H7 (cell line): ENCODE results near the gene CYB5R4. TPM values are rescaled to one million over a fixed set of nuclear protein-coding genes. Genes with fewer than 3 reads are reported as not detected.

Experiments used
- DNase-seq: peaks from one replicate; pipeline ENCODE4 v3.0.0; 2012
- H3K27me3 ChIP-seq: 2 replicates; pipeline ENCODE4 v1.6.0; 2011; ENCODE audit warnings: mild to moderate bottlenecking, low read length; ENCODE audit not compliant: control insufficient read depth, insufficient read depth
- H3K36me3 ChIP-seq: replicated peaks from 2 replicates; pipeline ENCODE4 v1.5.1; 2011; ENCODE audit warnings: low read length; ENCODE audit not compliant: control insufficient read depth, insufficient read depth
- H3K4me3 ChIP-seq: 2 replicates; pipeline ENCODE4 v1.5.1; 2011; ENCODE audit warnings: low read depth, mild to moderate bottlenecking, control low read depth, low read length, moderate library complexity; ENCODE audit not compliant: insufficient read depth
- total RNA-seq: library from RNA; depleted of rRNA; stranded (reverse); fragments of >200 nt; shearing (Covaris generic); gene quantifications from 2 replicates; pipeline ENCODE4 v1.2.3, GENCODE V29; 2014; rRNA removed

Gene CYB5R4, protein sequence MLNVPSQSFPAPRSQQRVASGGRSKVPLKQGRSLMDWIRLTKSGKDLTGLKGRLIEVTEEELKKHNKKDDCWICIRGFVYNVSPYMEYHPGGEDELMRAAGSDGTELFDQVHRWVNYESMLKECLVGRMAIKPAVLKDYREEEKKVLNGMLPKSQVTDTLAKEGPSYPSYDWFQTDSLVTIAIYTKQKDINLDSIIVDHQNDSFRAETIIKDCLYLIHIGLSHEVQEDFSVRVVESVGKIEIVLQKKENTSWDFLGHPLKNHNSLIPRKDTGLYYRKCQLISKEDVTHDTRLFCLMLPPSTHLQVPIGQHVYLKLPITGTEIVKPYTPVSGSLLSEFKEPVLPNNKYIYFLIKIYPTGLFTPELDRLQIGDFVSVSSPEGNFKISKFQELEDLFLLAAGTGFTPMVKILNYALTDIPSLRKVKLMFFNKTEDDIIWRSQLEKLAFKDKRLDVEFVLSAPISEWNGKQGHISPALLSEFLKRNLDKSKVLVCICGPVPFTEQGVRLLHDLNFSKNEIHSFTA
- 12.2 and 12.7 TPM in 2 replicates for total RNA-seq

GRCh38 chr6:83859410-83860358 is at the start of gene CYB5R4:
Gene CYB5R4 (plus strand): TSS chr6:83859689. CDS start chr6:83859783, 94 bp downstream.
- H3K27me3 ChIP-seq, result peaks cover 10% of the 10 kb centered on the region
- no peaks in the 10 kb centered on the region; the same call in 1 of the 2 replicates for H3K36me3 ChIP-seq
- DNase-seq, result peak; percentile 97
- H3K4me3 ChIP-seq, result peak within 1 kb of the TSS; percentile 75

DNA sequence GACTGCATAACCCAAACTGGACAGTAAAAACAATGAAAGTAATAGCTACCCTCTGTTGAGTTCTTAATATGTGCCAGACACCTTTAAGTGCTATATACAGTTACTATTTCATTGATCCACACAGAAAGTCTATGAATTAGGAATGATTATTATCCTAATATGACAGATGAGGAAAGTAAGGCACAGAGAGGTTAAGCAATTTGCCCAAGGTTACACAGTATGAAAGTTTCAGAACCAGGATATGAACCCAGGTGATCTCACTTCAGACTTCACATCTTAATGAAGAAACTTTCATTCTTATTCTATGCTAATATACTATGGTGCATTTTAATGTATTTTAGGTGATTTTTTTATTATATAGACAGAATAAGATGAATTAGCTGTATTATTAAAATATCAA is 46.9 kb upstream of the CYB5R4 start:
- DNase-seq, result no peak
- Histone ChIP-seq H3K4me3 (no peak overlapping the region), H3K36me3 (no peaks in the 10 kb centered on the region), H3K27me3 (no peaks in the 10 kb centered on the region)

DNA sequence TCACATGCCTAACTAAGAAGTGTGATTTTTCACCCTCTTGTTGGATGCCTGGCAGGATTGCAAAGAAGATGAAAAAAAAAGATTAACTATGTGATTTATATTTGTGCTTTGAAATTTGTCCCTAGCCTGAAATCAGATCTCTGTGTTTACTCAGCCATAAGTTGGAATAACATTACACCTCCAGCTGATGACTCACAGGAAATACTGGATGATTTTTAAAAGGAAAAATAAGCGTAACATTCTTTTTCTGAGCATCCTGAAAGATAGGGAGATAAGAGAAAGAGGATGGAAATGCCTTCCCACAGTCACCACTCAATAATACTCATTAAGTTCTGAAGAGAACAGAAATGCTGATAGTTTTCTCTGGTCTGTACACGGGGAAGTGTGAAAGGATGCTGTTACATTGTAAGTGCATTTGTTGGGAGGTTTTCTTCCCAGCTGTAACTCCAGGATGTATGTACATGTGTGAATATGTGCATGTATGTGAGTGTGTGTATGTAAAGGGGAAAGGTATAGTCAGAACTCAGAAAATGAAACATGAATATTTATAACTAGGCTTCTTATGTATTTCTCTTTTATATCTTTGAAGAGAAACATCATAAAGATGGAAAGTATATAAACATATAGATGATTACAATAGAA is 43.7 kb upstream of the CYB5R4 start:
- no peaks in the 10 kb centered on the region for H3K27me3 ChIP-seq
- H3K36me3 ChIP-seq, result no peaks in the 10 kb centered on the region
- no peak for DNase-seq
- no peak overlapping the region for H3K4me3 ChIP-seq

DNA sequence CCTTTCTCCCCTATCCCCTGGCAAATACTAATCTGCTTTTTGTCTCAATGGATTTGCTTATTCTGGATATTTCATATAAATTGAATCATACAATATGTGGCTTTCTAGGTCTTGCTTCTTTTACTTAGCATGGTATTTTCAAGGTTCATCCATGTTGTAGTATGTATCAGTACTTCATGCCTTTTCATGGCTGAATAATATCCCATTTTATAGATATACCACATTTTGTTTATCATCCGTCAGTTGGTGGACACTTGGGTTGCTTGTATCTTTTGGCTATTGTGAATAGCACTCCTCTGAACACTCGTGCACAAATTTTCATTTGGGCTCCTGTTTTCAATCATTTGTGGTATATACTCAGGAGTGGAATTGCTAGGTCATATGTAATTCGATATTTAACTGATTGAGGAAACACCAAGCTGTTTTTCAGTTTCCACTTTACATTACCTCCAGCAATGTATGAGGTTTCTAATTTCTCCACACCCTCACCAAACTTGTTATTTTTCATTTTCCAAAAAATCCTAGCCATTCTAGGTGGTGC is 36.8 kb upstream of the CYB5R4 start:
- no peaks in the 10 kb centered on the region for H3K36me3 ChIP-seq
- no peak for DNase-seq
- no peaks in the 10 kb centered on the region for H3K27me3 ChIP-seq
- H3K4me3 ChIP-seq, result no peak overlapping the region

DNA sequence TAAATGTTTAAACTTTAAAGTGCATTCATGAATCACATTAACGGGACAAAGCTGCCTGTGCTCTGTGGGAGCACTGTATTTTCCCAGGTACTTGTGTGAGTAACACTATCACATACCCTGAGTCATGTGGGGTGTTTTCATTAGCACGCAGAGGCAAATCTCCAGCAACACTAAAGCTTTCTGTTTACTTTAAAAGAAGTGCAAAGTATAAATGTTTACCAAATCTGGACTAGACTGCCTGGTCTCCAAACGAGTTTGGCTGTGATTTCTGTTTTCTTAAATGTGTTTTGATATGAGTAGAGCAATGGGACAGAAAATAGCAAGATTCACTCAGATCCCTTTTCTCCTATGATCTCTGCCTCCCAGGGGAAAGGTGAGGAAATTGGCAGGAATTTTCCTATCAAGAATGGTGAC is 35.1 kb upstream of the CYB5R4 start:
- Histone ChIP-seq H3K36me3 (no peaks in the 10 kb centered on the region), H3K4me3 (no peak overlapping the region), H3K27me3 (no peaks in the 10 kb centered on the region)
- no peak for DNase-seq

GRCh38 chr6:83824831-83825230 is 34.7 kb upstream of the CYB5R4 start:
- H3K4me3 ChIP-seq, result no peak overlapping the region
- no peaks in the 10 kb centered on the region for H3K27me3 ChIP-seq
- no peaks in the 10 kb centered on the region for H3K36me3 ChIP-seq
- no peak for DNase-seq

DNA sequence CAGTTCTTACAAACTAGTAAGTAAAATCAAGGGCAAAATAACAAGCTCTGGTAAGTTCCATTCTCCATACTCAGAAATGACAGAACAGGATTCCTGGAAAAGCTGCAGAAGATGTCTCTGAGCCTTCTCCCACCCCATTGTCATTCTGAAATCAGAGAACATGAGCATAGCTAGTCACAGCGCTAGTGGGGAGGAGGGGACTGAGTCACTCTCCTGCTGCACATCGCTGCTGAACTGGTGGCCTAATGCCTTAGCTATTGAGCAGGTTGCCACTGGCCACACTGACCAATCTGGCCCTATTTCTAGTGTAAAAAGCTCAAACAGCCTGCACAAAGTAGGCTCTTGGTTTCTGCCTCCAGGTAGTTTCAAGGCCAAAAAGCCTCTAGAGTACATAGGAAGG is 32.4 kb upstream of the CYB5R4 start:
- H3K36me3 ChIP-seq, result no peaks in the 10 kb centered on the region
- H3K27me3 ChIP-seq, result no peaks in the 10 kb centered on the region
- no peak for DNase-seq
- no peak overlapping the region for H3K4me3 ChIP-seq

DNA sequence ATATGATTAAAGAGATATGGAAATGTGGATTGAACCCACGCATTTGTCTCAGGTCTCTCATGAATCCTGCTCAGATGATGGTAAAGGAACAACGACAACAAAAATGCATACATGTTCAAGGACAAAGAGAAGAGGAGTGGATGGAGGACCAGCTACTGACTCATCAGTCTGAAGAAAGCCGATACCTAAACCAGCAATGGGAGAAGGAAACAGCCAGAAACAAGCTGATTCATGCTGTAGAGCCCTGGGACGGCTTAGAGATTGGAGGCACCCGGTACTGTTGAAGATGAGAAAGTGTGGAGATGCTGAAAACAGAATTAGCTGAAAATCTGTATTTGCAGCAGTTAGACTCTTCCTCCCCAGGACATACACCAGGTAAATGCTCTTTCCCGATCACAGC is 20.8 kb upstream of the CYB5R4 start:
- Histone ChIP-seq H3K36me3 (no peaks in the 10 kb centered on the region), H3K27me3 (no peaks in the 10 kb centered on the region), H3K4me3 (no peak overlapping the region)
- no peak for DNase-seq

- Histone ChIP-seq H3K4me3 (no peak overlapping the region), H3K27me3 (no peaks in the 10 kb centered on the region), H3K36me3 (no peaks in the 10 kb centered on the region)
- DNase-seq, result no peak
Measured at GRCh38 chr6:83844170-83844569, 15.3 kb upstream of the CYB5R4 start.

DNA sequence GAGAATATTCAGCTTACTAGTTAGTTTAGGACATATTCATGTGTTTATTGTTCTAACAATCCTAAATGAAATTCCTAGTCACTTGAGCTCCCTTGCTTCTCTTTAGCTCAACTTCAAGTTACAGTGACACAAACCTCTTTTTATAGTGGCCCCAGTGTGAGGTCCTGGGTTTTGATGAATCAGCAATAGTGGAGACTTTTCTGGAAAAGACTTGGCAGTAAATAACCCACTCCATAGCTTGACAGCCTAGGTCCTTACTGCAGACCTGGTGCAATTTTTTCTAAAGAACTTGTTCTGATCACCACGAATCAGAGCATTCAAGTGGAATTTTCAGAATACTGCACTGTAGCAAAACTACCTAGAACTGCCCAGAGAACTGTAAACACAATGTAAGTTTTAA is 13.2 kb upstream of the CYB5R4 start:
- H3K27me3 ChIP-seq, result no peaks in the 10 kb centered on the region; the same call in 1 of the 2 replicates
- DNase-seq, result no peak
- no peaks in the 10 kb centered on the region for H3K36me3 ChIP-seq
- no peak overlapping the region for H3K4me3 ChIP-seq

GRCh38 chr6:83847179-83847578 is 12.3 kb upstream of the CYB5R4 start:
- Histone ChIP-seq H3K36me3 (no peaks in the 10 kb centered on the region), H3K27me3 (no peaks in the 10 kb centered on the region; the same call in none of the 2 replicates), H3K4me3 (no peak overlapping the region)
- no peak for DNase-seq

DNA sequence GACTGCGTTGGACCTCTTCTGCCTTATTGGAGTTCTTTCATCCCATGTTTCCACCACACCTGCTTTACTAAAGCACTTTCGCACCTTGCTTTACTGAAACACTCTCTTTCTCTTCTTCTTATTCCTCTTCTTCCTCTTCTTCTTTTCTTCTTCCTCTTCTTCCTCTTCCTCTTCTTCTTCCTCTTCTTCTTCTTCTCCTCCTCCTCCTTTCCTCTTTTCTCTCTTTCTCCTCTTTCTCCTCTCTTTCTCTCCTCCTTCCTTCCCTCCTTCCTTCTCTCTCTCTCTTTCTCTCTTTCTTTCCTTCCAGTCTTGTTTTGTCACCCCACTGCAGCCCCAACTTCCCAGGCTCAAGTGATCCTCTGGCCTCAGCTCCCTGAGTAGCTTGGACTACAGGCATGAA is 10.4 kb upstream of the CYB5R4 start:
- peaks cover 19% of the 10 kb centered on the region for H3K27me3 ChIP-seq
- DNase-seq, result no peak
- H3K4me3 ChIP-seq, result no peak overlapping the region
- H3K36me3 ChIP-seq, result no peaks in the 10 kb centered on the region

DNA sequence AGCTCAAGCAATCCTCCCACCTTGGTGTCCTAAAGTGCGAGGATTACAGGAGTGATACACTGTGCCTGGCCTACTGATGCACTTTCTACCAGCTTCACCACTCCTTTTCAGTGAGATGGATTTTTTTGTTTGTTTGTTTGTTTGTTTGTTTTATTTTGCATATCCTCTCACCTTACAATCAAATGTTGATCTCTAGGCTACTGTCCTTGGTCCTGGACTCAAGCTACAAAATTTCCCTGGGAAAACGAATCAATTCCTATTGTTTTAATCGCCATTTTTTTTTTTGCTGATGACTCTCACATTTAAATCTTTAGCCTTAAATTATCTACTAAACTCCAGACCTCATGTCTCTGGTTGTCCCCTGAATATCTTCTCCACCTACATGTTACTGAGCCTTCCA is 9.9 kb upstream of the CYB5R4 start:
- Histone ChIP-seq H3K4me3 (no peak overlapping the region), H3K27me3 (peaks cover 24% of the 10 kb centered on the region), H3K36me3 (no peaks in the 10 kb centered on the region)
- DNase-seq, result no peak

- Histone ChIP-seq H3K36me3 (no peaks in the 10 kb centered on the region), H3K27me3 (peaks cover 35% of the 10 kb centered on the region), H3K4me3 (peak overlapping the region; percentile 70)
- DNase-seq, result no peak
Measured at GRCh38 chr6:83852528-83853177, 6.8 kb upstream of the CYB5R4 start.
